Hepatocyte (in vitro differentiated cells): ENCODE results near the gene LRRC47. TPM values are rescaled to one million over a fixed set of nuclear protein-coding genes. Genes with fewer than 3 reads are reported as not detected.

Experiments
- DNase-seq: peaks from one replicate; pipeline ENCODE4 v3.0.0-alpha.2; 2016; ENCODE audit warnings: low spot score
- H2AFZ ChIP-seq: fragments of 200-600 bp; sonication (generic); 2 replicates; pipeline ENCODE4 v1.6.0; 2016; ENCODE audit warnings: antibody characterized with exemption, mild to moderate bottlenecking
- H3K27ac ChIP-seq: fragments of 200-600 bp; sonication (generic); 2 replicates; pipeline ENCODE4 v1.5.1; 2016; ENCODE audit warnings: mild to moderate bottlenecking
- H3K27me3 ChIP-seq: fragments of 200-600 bp; sonication (generic); 2 replicates; pipeline ENCODE4 v1.6.1; 2016
- H3K36me3 ChIP-seq: fragments of 200-600 bp; sonication (generic); replicated peaks from 2 replicates; pipeline ENCODE4 v1.5.1; 2016; ENCODE audit warnings: low read depth; ENCODE audit not compliant: insufficient read depth
- H3K4me1 ChIP-seq: fragments of 200-600 bp; sonication (generic); 2 replicates; pipeline ENCODE4 v1.5.1; 2016; ENCODE audit warnings: mild to moderate bottlenecking, moderate library complexity; ENCODE audit not compliant: insufficient read depth
- H3K4me2 ChIP-seq: fragments of 200-600 bp; sonication (generic); 2 replicates; pipeline ENCODE4 v1.6.0; 2016
- H3K4me3 ChIP-seq: fragments of 200-600 bp; sonication (generic); 2 replicates; pipeline ENCODE4 v1.5.1; 2016; ENCODE audit warnings: mild to moderate bottlenecking
- H3K79me2 ChIP-seq: fragments of 200-600 bp; sonication (generic); 2 replicates; pipeline ENCODE4 v1.6.0; 2017; ENCODE audit warnings: mild to moderate bottlenecking
- H3K9me2 ChIP-seq: fragments of 200-600 bp; sonication (generic); replicated peaks from 2 replicates; pipeline ENCODE4 v1.6.0; 2017; ENCODE audit warnings: mild to moderate bottlenecking; ENCODE audit not compliant: insufficient read depth
- H3K9me3 ChIP-seq: fragments of 200-600 bp; sonication (generic); 2 replicates; pipeline ENCODE4 v1.5.1; 2016; ENCODE audit warnings: low read depth, mild to moderate bottlenecking
- H4K20me1 ChIP-seq: fragments of 200-600 bp; sonication (generic); 2 replicates; pipeline ENCODE4 v1.6.0; 2016; ENCODE audit warnings: mild to moderate bottlenecking; ENCODE audit not compliant: insufficient read depth, poor library complexity, severe bottlenecking
- CTCF ChIP-seq: fragments of 200-600 bp; sonication (generic); IDR thresholded peaks from 2 replicates; pipeline ENCODE4 v1.5.1; 2016; ENCODE audit warnings: antibody characterized with exemption, mild to moderate bottlenecking; ENCODE audit not compliant: poor library complexity
- EZH2 ChIP-seq: fragments of 200-600 bp; sonication (generic); IDR thresholded peaks from 2 replicates; pipeline ENCODE4 v1.6.1; 2016; ENCODE audit warnings: antibody characterized with exemption, mild to moderate bottlenecking, borderline replicate concordance
- EZH2phosphoT487 ChIP-seq: fragments of 200-600 bp; sonication (generic); IDR thresholded peaks from one replicate; pipeline ENCODE4 v1.6.1; 2018; ENCODE audit warnings: antibody characterized with exemption, mild to moderate bottlenecking, low read depth, moderate library complexity; ENCODE audit not compliant: unreplicated experiment, severe bottlenecking
- WGBS: methylation state at CpG from one replicate; pipeline ENCODE4 v1.1.6; 2016; ENCODE audit warnings: low lambda C conversion rate; ENCODE audit errors: missing lambda C conversion rate; 5-methylcytosine and 5-hydroxymethylcytosine counted together
- polyA plus RNA-seq: library from polyadenylated mRNA; unstranded; fragments of >200 nt; fragmentation: Nextera tagmentation; extraction: Ambion mirVana; gene quantifications from 2 replicates; pipeline ENCODE4 v1.2.1, GENCODE V29; 2016
- total RNA-seq: library from RNA; depleted of rRNA; stranded (reverse); fragments of >200 nt; gene quantifications from 2 replicates; pipeline ENCODE4 v1.2.3, GENCODE V29; 2014

The LRRC47 gene
- total and polyA plus RNA-seq, 2 experiments from 2014 or later, result 36.2 to 38.8 TPM

GRCh38 chr1:3735688-3736087 is 60.6 kb downstream of the LRRC47 start:
- TF ChIP-seq CTCF (no peak), EZH2phosphoT487 (no peak), EZH2 (no peak)
- Histone ChIP-seq H3K4me3 (no peak overlapping the region), H3K4me2 (no peak overlapping the region), H4K20me1 (no peaks in the 10 kb centered on the region), H3K9me2 (no peaks in the 10 kb centered on the region), H3K27me3 (no peaks in the 10 kb centered on the region), H2AFZ (no peak overlapping the region), H3K36me3 (no peaks in the 10 kb centered on the region), H3K4me1 (no peaks in the 10 kb centered on the region), H3K9me3 (no peaks in the 10 kb centered on the region), H3K27ac (no peak overlapping the region), H3K79me2 (no peaks in the 10 kb centered on the region)
- WGBS, result 95% methylated on average over 13 of the region's 13 CpGs
- no peak for DNase-seq

- no peaks in the 10 kb centered on the region for H3K4me1 ChIP-seq
- no peak for DNase-seq
- H3K4me3 ChIP-seq, result no peak overlapping the region
- H3K79me2 ChIP-seq, result no peaks in the 10 kb centered on the region
- H3K9me2 ChIP-seq, result no peaks in the 10 kb centered on the region
- no peak overlapping the region for H3K27ac ChIP-seq
- no peaks in the 10 kb centered on the region for H4K20me1 ChIP-seq
- no peaks in the 10 kb centered on the region for H3K36me3 ChIP-seq
- no peak overlapping the region for H2AFZ ChIP-seq
- H3K4me2 ChIP-seq, result no peak overlapping the region
- H3K9me3 ChIP-seq, result no peaks in the 10 kb centered on the region
- H3K27me3 ChIP-seq, result no peaks in the 10 kb centered on the region
- TF ChIP-seq EZH2, result no peak
- no peak for TF ChIP-seq EZH2phosphoT487
- TF ChIP-seq CTCF, result no peak
- WGBS, result 92% methylated on average over 12 of the region's 12 CpGs
Measured at GRCh38 chr1:3735027-3735681, 61.1 kb downstream of the LRRC47 start.

- Histone ChIP-seq H4K20me1 (no peaks in the 10 kb centered on the region), H3K27ac (no peak overlapping the region), H3K27me3 (no peaks in the 10 kb centered on the region), H3K36me3 (no peaks in the 10 kb centered on the region), H3K4me2 (no peak overlapping the region), H3K4me1 (no peaks in the 10 kb centered on the region), H3K9me3 (no peaks in the 10 kb centered on the region), H3K4me3 (no peak overlapping the region), H2AFZ (no peak overlapping the region), H3K79me2 (no peaks in the 10 kb centered on the region), H3K9me2 (no peaks in the 10 kb centered on the region)
- WGBS, result 98% methylated on average over 16 of the region's 16 CpGs
- no peak for DNase-seq
- no peak for TF ChIP-seq CTCF
Measured at GRCh38 chr1:3734602-3735001, 61.7 kb downstream of the LRRC47 start.
